Activated gamma-delta T cell treated with anti-CD3 and anti-CD28 coated beads, Interleukin-2, amount 50 U/mL, for 16 hours (primary cell): Measurements from ENCODE around the gene NCBP3.
A peak's percentile ranks its signal among the peaks of the same experiment; 100 is the strongest.
"Not testable (repeated sequence)": the region's sequence is repeated elsewhere in the genome, so short reads cannot be mapped to it uniquely, and the experiment has no call there.

Source experiments
- DNase-seq: peaks from one replicate; pipeline ENCODE4 v3.0.0-alpha.2; 2020; ENCODE audit warnings: low read depth

The NCBP3 gene

DNA sequence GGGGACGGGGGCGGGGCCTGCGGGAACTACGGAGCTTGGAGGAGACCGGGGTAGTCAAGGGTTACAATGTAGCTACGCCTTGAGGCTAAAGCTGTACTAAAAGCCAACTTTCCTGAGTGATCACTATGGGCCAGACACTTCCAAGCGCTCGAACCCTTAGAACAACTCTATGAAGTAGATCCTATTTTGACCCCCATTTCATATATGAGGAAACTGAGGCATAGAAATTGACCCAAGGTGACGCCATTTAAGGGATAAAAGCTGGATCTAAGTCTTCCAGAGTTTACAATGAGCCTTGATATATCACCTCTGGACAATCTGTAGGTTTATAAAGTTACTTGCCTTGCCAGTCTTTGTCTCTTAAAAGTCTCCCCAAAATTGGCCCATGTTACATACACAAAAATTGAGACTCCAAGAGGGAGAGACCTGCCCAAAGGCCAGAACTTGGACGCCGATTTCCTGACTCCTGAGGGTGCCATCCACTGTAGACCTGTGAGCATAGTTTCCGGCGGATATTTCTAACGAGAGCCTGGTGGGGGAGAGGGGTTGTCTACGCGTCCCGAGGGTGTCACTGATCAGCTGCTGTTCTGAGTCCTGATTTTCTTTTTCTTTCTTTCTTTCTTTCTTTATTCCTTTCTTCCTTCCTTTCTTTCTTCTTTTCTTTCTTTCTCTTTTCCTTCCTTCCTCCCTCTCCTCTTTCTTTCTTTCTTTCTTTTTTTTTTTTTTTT lies 555 bp upstream of the NCBP3 start:
- no peak for DNase-seq

- DNase-seq, result peak; percentile 28
Measured at GRCh38 chr17:3845291-3845620, 790 bp downstream of the NCBP3 start.

DNA sequence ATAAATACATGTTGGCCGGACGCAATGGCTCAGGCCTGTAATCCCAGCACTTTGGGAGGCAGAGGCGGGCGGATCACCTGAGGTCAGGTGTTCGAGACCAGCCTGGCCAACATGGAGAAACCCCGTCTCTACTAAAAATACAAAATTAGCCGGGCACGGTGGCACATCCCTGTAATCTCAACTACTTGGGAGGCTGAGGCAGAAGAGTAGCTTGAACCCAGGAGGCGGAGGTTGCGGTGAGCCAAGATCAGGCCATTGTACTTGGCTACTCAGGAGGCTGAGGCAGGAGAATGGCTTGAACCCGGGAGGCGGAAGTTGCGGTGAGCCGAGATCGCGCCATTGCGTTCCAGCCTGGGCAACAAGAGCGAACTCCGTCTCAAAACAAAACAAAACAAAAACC lies 1.5 kb downstream of the NCBP3 start:
- DNase-seq, result not testable (repeated sequence)

- DNase-seq, result peak; percentile 24
Measured at GRCh38 chr17:3843935-3844516, 2.0 kb downstream of the NCBP3 start.

DNA sequence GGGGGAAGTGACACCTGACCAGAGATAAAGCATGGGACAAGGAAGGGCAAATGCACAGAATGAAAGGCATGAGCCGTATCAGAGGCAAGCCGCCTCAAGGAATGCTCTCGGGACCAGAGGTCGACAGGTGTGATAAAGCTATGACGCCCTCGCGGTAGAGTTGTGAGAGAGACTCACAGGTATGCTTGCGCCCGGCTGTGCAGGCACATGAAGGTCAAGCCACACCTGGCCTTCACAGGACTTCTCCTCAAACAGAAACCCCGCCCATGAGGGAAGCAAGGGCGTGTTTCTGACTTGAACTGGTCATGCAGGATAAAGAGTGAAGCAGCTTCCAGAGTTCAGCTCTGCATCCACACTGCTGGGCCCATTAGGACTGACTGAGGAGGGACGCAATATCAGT lies 7.8 kb downstream of the NCBP3 start:
- DNase-seq, result no peak

DNA sequence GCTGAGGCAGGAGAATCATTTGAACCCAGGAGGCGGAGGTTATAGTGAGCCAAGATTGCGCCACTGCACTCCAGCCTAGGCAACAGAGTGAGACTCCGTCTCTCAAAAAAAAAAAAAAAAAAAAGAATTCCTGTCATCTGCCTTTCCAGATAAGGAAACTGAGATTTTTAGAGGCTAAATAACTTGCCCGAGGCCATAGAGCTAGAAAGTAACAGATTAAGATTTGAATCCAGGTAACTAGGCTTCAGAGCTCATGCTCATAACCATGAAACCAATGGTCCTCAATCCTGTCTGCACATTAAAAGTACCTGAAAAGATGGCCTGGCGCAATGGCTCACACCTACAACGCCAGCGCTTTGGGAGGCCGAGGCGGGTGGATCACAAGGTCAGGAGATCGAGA lies 9.5 kb downstream of the NCBP3 start:
- no peak for DNase-seq

DNA sequence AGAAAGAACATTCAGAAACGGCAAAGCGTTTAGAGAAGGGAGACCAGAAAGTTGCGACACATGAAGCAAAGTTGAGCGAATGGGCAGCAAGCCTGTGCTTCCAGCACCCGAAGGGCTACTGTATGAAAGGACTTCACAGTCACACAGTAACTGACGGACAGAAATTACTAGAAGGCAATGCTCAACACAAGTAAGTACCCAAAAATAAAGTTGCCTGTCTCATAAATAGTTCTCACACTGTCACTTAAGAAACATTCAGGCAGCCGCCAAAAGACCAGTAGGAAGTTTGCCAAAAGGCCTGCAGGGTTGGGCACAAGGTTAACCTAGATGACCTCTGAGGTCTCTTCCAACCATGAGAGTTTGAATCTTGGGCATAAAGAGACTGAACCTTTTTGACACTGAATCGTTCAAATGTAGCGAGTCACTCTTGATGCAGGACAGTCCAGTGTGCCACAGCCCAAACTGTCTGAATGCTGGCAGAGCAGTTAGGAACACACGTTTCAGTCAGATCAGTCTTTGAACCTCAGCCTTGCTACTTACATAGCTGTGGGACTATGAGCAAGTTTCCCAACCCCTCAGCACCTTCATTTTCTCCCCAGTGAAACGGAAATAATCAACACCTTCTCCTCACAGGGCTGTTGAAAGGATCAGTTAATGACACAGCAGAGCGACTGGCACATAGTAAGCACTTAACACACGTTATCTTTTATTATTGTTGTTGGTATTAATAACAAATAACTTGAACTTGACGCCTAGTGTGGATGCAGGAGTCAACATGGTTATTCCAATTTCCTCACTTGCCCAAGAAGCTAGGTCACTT lies 10.4 kb downstream of the NCBP3 start:
- DNase-seq, result no peak

DNA sequence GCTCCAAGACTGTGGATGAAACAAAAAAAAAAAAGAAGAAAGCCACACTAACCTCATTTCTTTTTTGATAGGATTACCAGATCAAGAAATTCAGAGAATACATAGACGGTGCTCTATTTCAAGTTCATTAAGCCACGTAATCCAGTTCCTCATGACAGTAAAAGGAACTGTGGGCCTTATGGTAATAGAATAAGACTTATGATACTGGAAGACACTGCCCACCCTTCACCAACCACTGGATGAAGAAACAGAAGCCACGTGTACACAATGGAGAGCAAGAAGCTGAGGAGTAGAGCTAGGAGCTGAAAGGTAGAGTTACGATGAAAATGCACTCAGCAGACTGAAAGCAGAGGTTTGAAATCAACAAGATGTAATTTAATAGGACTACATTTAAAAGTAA lies 11.2 kb downstream of the NCBP3 start:
- DNase-seq, result no peak

DNA sequence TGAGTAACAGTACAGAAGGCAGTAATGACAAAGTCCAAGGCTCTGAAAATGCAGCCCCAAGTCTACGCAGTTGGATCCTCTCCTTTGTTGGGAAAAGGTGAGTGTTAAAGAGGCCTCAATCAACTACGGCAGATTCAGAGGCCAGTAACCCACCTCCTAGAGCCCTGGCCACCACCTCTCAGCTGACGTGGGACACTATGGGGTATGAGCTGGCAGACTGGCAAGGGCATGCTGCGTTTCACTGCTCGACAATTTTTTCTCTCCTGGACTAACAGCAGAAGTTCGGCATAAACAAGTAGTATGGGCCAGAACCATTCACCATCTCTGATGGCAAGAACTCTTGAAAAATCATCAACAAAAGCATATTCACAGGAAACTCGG lies 17.2 kb downstream of the NCBP3 start:
- DNase-seq, result no peak

DNA sequence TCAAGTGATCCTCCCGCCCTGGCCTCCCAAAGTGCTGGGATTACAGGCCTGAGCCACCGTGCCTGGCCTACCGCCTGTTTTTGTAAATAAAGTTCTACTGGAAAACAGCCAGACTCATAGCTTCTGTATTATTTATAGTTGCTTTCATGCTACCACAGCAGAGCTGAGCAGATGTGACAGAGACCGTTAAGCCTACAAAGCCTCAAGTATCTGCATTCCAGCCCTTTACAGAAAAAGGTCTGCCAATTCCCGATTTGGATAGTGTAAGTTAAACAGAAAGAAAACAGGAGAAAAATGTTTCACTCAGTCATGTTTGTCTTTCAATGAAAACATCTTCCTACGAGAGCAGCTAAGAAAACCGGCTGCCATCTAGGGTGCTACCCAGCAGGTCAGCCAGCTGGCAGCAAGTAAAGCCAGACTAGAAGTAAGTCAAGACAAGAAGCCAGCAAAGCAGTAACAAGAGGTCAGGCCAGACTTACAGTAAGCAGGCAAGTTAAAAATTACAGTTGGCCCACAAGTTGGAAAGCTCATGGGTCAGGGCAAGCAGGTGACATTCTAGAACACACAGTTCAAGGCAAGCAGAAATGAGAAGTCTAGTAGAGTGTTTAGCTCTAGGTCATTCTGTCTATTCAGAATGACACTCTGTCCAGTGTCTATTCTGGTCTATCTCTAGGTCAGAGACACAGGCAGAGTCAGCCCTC lies 17.7 kb downstream of the NCBP3 start:
- DNase-seq, result no peak

GRCh38 chr17:3827124-3827773 lies 18.8 kb downstream of the NCBP3 start:
- DNase-seq, result peak; percentile 67

DNA sequence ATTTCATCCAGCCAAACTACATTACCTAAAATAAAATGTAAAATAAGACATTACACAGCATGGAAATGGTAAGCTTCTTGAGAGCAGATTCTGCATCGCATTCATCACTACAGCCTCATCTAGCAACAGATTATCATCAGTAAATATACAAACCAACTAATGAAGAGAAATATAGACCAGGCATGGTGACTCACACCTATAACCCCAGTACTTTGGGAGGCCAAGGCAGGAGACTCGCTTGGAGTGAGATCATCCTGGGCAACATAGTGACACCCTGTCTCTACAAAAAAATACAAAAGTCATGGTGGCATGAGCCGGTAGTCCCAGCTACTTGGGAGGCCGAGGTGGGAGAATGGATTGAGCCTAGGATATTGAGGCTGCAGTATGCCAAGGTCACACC lies 19.9 kb downstream of the NCBP3 start:
- no peak for DNase-seq

DNA sequence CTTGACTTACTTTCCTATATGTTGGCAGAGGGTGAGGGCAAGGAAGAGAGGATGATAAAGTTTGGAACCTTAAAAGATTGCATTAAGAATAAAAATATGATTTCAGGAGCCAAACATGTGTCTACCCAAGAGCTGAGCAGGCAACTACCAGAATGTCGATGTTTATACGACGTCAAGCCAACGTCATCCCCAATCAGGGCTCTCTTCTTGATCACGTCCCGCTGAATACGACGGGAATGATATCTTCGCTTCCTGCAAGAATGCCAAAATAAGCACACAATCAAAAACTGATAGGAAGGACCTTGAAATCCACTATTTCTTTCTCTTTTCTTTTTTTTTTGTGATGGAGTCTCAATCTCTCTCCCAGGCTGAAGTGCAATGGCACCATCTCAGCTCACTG lies 24.9 kb downstream of the NCBP3 start:
- DNase-seq, result no peak

DNA sequence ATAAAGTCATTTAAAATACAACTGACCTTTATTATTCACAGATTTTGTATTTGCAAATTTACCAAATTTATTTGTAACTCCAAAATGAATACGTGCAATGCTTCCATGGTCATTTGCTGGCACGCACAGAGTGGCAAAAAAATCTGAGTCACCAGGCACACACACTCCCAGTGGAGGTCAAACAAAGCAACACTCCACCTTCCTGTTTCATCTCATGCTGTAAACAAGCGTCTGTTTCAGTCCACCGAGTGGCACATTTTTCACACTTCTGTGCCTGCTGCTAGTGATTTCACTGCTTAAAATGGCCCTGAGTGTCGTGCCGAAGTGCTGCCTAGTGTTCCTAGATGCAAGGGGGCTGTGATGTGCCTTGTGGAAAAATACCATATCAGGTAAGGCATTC lies 27.3 kb downstream of the NCBP3 start:
- DNase-seq, result no peak

DNA sequence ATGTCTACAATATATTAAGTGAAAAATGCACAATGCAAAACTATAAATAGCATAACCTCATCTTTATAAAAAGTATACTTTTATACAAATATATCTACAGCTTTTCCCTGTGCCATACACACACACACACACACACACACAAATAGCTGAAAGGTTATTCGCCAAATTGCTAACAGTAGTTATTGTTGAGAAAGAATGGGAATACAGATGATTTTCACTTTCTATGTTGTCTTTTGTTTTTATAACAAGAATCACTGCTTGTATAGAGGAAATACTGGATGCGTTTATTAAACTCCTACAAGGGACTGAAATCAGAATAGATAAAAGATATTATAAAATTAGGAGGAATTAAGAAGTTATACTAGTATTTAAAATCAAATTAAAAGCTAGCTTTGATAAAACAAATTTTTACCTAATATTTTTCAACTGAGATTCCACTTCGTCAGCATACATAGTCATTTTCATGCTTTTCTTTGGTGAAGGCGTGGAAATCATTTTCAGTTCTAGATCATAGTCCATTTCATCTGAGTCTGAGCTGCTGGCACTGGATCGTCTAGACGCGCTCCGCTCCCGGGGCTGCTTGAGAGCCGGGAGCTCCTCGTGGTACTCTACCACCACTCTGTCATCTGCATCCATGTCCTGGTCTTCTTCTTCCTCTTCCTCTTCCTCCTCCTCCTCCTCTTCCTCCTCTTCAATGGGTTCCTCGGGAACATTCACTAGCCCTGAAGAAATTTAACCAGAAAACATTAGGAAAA lies 28.0 kb downstream of the NCBP3 start:
- DNase-seq, result no peak

DNA sequence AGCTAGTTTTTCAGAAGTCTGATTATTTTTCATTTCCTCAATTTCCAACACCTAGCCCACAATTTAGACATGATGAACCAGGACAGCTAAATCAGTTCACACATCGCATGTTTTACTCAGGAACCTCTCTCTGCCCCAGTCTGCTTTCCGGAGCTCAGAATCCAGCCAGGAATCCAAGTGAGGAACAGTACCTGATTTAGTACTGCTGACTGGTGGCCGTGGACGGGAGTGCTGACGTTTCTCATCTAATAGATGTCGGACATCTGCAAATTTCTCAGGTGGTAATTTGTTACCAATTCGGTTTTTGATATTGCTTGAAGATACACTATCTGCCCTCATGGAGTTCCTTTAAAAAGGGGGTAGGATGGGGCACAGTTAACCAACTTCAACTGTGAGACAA lies 30.1 kb downstream of the NCBP3 start:
- DNase-seq, result no peak

GRCh38 chr17:3815122-3815521 lies 30.9 kb downstream of the NCBP3 start:
- DNase-seq, result no peak

- DNase-seq, result no peak
Measured at GRCh38 chr17:3814361-3814760, 31.7 kb downstream of the NCBP3 start.

- DNase-seq, result no peak
Measured at GRCh38 chr17:3813171-3813570, 32.9 kb downstream of the NCBP3 start.

DNA sequence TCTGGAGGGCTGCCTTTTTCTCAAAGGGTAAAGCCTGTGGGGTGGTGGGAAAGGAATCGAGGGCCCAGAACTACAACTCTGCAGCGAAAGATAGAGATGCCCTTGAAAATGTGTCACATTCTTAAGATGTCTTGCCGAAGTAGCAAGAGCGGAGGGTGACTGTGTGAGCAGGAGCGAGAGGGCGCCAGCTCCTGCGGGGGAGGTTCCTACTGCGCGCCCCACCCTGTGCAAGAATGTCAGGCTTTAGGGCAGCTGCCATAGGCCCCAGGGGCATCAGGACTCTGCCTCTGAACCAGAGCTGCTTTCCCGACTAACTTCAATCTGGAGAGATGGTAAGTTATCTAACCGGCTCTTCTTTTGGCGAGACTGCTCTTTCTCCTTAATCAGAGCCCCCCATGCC lies 33.3 kb downstream of the NCBP3 start:
- DNase-seq, result no peak

GRCh38 chr17:3812284-3812683 lies 33.8 kb downstream of the NCBP3 start:
- no peak for DNase-seq

DNA sequence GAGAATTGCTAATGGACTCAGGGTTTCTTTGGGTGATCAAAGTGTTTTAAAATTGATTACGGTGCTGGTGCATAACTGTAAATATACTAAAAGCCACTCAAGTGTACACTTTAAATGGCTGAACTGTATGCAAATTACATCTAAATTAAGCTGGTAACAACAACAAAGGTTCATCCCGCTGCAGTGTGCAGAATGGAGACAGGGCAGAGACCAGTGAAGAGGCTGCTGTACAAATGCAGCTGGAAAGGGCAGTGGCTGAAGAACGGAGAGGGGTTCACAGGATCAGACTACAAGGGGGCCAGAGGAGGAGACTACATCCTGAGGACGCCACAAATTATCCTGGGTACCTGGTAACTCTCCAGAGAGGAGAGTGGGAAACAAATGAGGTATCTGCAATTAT lies 36.0 kb downstream of the NCBP3 start:
- DNase-seq, result no peak
